Ramos (cell line): ENCODE results near the gene PCNT.
"Not testable (repeated sequence)": the region's sequence is repeated elsewhere in the genome, so short reads cannot be mapped to it uniquely, and the experiment has no call there.

Experiments
- in situ Hi-C: fragments of 300-500 bp; cut with MboI; formaldehyde crosslinking; loops from one replicate; pipeline ENCODE4 v1.14.3; 2022; ENCODE audit warnings: low sequenced_read_pairs; ENCODE audit not compliant: unreplicated experiment

Gene PCNT

DNA sequence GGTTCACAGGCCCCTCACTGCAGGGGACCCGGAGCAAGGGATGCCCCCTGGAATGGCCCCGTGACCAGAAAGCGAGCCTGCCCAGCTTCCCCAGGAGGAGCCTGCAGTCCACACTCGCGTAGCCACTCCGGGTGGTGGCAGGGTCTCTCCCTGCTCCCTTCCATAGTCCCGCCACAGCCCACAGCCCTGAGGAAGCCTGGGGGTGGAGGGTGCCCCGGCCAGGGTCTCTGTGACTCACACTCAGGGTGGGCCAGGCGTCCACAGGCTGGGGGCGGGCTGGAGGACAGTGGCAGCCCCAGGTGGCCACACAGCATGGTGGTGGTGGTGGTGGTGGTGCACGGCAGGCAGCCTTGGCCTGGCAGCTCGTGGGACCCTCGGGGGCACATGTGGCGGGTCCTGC, 22.2 kb upstream of the PCNT start:
- in situ Hi-C loops, result no loop called here

DNA sequence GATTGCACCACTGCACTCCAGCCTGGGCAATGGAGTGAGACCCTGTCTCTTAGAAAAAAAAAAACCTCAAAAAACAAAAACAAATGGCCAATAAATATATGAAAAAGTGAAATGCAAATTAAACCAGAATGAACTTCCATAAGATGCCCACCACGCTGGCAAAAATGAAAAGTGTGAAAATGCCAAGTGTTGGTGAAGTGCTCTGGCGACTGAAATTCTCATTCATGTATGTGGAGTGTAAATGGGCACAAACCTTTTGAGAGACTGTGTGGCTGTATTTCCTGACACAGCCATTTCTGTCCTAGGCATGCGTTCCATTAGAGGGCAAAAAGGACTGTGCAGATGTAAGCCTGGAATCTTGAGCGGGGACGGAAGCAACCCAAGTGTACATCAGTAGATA, 19.5 kb upstream of the PCNT start:
- in situ Hi-C loops, result no loop called here

DNA sequence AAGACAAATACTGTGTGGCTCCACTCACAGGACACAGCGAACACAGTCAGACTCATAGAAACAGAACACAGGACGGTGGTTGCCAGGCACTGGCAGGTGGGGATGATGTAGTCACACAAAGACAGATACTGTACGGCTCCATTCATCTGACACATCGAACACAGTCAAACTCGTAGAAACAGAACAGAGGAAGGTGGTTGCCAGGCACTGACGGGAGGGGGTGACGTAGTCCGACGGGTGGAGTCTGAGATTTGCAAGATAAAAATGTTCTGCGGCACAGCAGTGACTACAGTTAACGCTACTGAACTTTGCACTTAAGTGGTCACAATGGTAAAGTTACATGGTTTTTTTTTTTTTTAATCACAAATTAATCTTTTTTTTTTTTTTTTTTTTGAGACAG, 19.0 kb upstream of the PCNT start:
- in situ Hi-C loops, result no loop called here

DNA sequence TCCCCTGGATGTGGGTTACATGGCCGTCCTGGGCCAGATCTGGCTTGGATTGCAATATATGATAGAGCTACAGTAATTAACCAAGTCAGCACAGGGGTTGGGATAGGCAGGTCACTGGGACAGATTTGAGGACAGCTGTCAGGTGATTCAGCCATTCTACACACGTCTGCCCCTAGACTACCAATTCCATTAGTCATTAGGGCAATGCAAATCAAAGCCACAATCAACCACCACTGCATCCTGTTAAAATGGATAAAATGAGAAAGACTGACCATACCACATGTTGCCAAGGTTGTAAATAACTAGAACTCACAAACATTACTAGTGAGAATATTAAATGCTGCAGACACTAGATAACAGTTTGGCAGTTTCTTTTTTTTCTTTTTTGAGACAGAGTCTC, 16.3 kb upstream of the PCNT start:
- in situ Hi-C loops, result no loop called here

DNA sequence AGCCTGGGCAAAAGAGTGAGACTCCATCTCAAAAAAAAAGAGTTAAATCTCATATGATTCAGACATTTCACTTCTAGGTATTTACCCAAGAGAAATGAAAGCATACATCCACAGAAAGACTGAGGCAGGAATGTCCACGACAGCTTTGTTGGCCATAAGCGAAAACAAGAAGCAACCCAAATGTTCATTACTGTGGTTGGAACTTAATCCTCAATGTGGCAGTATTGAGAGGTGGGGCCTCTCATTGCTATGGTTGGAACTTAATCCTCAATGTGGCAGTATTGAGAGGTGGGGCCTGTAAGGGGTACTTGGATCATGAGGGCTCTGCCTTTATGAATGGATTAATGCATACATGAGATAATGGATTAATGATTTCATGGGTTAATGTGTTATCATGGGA, 15.5 kb upstream of the PCNT start:
- in situ Hi-C loops, result no loop called here

DNA sequence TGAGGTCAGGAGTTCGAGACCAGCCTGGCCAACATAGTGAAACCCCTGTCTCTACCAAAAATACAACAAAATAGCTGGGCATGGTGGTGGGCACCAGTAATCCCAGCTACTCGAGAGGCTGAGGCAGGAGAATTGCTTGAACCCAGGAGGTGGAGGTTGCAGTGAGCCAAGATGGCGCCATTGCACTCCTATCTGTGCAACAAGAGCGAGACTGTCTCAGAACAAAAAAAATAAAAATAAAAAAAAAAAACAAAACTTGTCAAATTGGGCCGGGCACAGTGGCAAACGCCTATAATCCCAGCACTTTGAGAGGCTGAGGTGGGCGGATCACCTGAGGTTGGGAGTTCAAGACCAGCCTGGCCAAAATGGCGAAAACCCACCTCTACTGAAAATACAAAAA, 13.7 kb upstream of the PCNT start:
- in situ Hi-C loops, result not testable (repeated sequence)

DNA sequence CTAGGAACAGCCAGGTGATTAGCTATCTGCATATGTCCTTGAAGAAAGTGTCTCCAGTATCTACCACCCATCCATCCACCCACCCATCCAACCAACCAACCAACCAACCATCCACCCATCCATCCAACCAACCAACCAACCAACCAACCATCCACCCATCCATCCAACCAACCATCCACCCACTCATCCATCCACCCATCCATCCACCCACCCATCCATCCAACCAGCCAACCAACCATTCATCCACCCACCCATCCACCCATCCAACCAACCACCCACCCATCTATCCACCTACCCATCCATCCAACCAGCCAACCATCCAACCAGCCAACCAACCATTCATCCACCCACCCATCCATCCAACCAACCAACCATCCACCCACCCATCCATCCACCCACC, 12.4 kb upstream of the PCNT start:
- in situ Hi-C loops, result no loop called here

DNA sequence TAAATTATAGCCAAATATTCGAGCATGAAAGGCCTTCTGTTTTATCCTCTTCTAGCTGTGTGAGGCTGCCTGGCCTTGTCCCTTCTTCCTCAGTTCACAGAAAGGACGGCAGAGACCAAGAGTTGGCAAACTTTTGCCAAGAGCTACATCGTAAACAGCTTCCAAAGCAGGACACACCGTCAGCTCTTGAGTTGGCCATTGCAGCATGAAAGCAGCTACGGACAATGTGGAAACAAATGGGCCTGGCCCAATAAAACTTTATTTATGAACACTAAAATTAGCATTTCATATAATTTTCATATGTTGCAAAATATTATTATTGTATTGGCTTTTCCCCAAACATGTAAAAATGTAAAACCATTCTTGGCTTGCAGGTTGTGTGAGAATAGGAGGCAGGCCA, 11.0 kb upstream of the PCNT start:
- in situ Hi-C loops, result no loop called here

DNA sequence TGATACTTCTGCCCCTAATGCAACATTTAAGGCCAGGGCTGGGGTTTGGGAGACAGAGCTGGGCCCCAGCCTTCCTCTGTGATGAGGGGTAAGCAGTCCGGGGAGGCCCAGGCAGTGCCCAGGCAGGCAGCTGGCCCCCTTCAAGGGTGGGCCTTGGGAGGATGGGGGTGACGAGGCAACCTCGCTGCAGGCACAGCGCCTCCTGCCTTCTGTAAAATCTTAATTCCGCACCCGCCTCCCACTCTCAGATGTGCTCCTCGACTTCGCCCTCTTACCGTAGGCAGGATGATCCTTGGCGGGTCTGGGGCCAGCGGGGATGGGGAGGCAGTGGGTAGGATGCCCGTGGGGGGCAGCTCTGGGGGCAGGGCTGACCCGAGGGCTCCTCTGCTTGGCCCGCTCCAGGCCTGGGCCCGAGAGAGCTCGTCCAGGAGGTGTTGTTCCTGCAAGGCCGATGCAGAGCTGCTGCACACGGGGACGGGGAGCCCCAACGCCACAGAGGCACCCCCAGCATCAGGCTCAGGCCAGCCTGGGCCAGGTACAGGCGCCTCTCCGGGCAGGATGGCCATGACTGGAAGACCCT, 9.4 kb upstream of the PCNT start:
- in situ Hi-C loops, result no loop called here

DNA sequence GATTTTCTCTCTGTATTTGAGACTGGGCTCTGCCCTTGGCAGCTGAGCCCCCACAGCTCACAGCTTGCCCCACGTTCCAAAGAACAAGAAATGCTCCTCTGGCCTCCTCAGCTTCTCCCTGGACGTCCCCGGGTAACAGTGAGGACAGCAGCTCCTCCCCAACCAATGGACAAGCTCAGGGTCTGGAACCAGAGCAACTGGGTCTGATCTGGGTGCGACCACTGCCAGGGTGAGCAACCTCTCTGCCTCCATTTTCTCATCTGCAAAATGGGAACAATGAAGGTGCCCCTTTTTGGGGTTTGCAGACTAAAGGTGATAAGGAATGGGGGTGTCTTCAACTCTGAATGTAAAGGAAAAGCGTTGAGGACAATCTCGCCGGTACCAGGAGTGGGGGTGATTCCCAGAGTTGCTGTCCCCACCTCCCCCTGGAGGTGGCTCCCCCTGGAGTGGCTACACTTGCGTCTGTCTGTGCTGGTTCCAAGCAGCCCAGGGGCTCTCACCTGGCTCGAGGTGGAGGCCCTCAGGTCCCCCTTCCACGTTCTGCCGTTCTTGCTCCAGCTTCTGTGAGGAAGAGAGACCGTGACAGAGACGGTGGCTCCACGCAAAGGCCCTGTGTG, 7.1 kb upstream of the PCNT start:
- in situ Hi-C loops, result no loop called here

DNA sequence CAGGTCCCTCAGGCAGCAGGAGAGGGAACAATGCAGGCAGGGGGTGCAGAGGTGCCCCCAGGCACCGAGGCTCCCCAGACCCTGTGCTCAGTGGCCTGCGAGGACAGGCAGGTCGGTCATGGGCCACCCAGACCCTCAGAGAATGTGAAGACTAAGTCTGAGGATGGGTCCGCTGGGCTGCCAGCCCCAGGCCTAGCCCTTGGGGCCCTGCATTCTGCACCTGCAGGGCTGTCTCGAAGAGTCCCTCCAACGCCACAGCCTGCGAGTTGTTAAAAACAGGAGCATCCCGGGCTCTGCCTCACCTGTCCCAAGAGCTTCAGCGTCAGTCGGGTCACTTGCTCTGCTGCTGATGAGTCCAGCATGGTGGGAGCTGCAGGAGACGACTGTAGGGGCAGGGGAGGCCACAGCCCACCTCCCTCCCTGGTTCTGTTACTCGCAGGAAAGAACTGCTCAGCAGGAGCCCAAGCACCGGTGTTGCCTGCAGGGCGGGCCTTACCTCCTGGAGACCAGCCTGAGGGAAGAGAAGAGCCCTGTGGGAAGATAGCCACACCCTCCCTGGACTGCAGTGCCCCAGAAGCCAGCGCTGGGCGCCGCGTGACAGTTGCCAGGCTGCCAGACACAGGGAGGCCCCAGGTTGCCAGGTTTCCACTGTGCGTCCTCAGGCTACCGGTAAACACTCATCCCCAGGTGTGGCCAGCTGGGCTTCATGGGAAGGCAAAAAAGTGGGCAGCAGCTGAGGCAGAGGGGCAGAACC, 6.1 kb upstream of the PCNT start:
- in situ Hi-C loops, result no loop called here

DNA sequence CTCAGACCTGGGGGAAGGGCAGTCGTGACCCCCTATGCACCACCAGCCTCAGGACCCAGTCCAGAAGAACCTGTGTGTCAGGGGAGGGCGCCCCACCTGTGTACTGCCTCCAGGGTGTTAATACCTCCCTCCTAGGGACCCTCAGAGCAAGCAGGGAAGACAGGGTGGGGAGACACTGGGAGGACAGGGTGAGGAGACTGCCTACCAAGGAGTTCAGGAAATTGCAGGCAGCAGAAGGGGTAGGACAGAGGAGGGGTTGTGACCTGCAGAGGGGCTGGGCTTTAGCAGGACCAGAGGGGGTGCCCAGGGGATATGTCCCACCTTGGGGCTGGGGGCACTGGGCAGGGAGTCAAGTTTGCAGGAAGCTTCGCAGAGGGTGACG, 5.5 kb upstream of the PCNT start:
- in situ Hi-C loops, result no loop called here

DNA sequence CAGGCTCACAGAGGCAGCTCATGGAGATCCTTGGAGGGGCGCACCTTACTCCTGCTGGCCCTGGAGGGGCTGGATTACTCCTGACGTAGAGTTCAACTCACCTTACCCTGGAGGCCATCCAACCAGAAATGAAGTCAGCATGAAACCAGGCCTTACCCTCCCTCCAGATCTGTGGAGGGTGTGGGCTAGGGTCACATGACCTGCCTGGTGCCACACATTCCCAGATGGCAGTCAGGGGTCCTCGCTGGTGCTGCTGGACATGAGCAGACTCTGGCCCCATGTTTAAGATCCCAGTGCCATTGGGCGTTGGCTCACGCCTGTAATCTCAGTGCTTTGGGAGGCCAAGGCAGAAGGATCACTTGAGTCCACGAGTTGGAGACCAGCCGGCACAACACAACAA, 4.8 kb upstream of the PCNT start:
- in situ Hi-C loops, result no loop called here

DNA sequence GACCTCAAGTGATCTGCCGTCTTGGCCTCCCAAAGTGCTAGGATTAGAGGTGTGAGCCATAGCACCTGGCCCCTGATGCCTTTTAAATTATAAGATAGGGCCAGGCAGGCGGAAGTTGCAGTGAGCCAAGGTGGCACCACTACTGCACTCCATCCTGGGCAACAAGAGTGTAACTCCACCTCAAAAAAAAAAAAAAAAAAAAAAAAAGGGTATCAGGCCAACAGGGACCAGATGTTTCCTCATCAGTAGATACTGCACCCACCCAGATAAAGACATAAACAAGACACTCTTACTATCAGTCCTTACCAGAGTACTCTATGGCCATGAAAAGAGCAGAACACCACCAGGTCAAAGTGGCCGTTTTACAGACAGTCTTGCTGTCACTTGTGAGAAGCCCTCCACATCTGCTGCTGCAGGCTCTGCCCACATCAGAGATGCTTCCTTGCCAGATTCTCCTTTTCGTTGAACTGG, 3.6 kb upstream of the PCNT start:
- in situ Hi-C loops, result no loop called here

DNA sequence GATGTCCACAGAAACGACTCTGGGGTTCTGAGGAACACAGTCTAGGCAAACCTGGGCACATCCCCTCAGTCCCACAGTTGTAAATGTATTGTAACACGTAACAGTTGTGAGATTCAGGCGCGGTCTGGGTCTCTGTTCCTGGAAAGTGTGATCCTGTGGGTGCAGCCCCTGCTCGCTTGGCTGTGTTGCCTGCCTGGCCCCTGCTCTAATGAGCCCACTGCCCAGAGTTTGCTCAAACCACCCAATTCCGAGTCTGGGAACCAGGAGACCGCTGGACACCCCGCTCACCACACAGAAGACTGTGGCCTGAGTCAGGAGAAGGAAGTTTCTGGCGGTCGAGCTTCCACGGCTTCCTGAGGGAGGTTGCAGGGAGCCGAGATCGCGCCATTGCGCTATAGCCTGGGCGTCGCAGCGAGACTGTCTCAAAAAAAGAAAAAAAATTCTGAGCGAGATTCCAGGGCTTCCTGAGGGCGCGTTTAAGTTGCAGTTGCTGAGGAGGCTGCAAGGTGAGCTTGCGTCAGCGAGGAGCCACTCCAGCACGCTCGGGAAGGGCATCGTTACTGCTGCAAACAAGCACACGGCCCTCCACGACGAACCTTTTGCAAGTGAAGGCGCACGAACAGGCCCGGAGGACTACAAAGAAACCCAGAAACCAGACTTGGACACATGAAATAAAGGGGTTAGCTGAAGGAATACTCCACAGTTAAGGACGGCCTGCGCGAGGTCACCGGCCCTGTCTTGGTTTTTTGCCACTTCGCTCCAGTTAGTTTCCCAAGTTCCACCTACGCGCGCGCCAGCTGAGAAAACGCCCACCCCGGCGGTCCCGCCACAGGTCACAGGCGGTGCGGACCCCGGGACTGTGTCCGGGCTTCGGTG, 1.4 kb upstream of the PCNT start:
- in situ Hi-C loops, result no loop called here

DNA sequence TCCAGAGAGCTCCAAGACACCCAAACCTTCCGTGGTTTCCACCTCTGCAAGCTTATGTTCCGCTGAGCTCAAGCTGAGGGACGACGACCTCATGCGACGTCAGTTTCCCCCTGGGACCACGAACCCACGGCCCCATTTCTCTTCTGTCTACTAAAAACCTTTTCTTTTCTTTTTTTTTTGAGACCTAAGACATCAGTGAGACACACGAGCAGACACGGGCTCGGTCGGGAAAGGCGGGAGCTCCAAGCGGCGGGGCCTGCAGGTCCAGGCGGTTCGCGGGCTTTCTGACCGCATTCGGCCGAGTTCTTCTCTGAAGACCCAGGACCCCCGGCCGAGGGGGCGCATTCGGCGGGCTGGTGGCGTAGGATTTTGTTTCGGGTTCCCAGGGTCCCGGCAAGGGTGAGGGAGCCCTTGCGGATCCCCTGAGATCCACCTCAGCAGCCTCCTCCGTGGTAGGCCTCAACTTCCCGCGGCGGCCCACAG, 688 bp upstream of the PCNT start:
- in situ Hi-C loops, result no loop called here

DNA sequence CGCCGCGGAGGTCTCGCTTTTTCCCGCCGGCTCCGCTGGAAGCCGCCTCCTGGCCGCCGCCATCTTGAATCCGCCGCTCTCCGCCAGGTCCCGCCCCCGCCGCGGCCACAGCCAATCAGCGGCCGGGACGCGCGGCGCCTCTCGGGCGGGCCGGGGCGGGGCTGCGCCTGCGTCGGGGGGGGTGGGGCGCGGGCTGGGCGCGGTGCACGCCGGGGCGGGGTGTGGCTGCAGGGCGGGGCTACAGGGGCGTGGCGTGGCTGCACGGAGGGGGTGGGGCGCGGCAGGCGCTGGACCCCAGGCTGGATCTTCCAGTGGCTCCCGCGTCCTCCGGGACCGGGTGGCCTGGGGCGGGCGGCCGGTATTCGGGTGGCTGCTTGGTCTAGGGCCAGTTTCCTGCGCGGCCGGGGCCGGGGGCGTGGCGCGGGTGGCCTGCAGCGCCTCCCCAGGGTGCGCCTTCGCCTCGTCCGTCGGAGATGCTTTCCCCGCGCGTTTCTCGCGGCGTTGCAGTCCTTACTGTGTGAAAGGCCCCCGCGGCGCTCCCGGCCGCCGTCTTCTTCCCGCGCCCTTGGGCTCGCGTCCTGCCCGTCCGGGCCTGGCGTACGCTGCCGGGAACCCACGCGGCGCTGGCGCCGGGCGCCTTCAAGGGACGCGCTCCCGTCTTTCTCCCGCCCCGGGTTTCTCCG, 575 bp downstream of the PCNT start:
- in situ Hi-C loops, result no loop called here

DNA sequence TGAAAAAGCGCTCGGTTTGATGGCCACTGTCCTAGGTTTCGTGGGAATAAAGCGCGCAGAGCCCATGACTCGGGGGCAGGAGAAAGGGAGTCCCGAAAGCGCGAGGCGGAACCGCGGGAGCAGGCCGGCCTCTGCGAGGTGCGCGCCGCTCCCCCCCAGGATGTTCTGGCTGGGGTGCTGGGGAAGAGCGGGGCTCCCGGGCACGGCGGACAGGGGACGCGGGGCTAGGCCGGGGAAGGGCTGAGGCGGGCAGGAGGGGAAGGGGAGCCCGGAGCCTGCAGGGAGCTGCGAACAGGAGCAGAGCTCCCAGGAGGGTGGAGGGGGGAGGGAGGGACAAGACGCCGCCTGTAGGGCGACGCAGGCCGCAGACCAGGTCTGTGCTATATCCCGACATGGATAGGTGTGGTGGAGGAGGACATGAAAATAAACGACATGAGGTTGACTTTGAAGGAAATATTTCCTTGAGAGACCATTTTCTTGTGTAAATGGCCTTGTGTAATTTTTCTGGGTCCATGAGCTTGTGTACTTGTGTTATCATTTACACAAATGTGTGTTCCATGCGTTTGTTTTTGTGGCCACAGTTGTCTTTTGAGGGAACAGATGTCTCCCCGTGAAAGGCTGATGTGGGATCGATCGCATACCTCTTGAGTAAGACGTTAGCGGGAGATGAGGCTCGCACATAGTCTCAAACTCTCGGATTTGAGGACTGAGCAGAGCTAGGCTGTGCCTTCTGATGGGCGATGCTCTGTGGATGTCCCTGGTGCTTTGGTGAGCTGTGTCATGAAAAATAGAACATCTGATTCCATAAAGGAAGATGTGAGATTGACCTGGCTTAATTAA, 1.3 kb downstream of the PCNT start:
- in situ Hi-C loops, result no loop called here

DNA sequence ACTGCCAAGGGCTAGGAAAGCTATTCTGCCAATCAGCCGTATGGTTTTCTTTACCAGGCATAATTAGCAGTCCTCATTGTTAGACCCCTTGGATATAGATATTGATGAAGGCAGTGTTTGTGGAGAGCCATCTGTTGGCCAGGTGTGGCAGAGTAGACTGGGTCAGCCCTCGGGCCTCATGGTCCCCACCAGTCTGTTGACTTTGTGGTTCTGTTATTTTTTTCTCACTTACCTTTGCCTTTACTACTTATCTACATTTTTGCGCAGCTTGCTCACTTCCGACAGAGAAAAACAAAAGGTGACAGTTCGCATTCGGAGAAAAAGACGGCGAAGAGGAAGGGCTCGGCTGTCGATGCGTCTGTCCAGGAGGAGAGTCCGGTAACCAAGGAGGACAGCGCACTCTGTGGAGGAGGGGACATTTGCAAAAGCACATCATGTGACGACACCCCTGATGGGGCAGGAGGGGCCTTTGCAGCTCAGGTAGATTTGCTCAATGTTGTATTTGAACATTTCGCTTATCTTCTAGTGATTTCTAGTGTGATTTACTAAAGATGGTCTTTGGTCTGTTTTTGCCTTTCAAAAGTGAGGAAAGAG, 2.3 kb downstream of the PCNT start:
- in situ Hi-C loops, result no loop called here
